Measurements from ENCODE around the gene DNAH2.

Gene DNAH2

GRCh38 chr17:7703584-7704479 is 13.7 kb upstream of the DNAH2 start (continued):
- no peak for TF ChIP-seq TRIM28 (IDR thresholded peaks at IDR 0.05; ENCODE audit: borderline replicate concordance, low read length)

GRCh38 chr17:7704601-7705268 is 12.8 kb upstream of the DNAH2 start, which contains the start of gene EFNB3:
TSS of gene EFNB3 (plus strand) at chr17:7705202. CDS start at chr17:7705599, 397 bp downstream.
- no peaks in the 10 kb centered on the region for H3K9me3 ChIP-seq (ENCODE audit: control insufficient read depth, insufficient read depth, low read depth, low read length)
- peak within 1 kb of the TSS; percentile 41; the same call in 1 of the 2 replicates for H3K27ac ChIP-seq (ENCODE audit: extremely low read depth, low read depth, low read length)
- H3K4me1 ChIP-seq (ENCODE audit: control insufficient read depth, insufficient read depth, low read length): peaks cover 14% of the 10 kb centered on the region; the same call in 1 of the 2 replicates
- ChIA-PET CTCF (interaction anchor here (1.4 to 7.3 kb wide), 3 partner anchors 13 to 39 kb away, joined by 4 to 49 read pairs (median 45); partner anchors contain the start of genes DNAH2, TP53 and WRAP53), POLR2A (interaction anchor here (0.6 to 7.9 kb wide), 11 partner anchors 9 to 375 kb away, joined by 3 to 111 read pairs (median 4); partner anchors contain the start of genes ATP1B2, DNAH2, FXR2 and NEURL4)
- H3K36me3 ChIP-seq (ENCODE audit: control insufficient read depth in 2 of 2, insufficient read depth in 1 of 2, low read length in 2 of 2): peaks cover 3 to 29% of the 10 kb centered on the region in 2 experiments; a peak in 2 of 3 replicates
- H3K4me3 ChIP-seq (ENCODE audit: low read depth, low read length): peak within 1 kb of the TSS; percentile 52
- TF ChIP-seq ZNF146 (tag by site-specific recombination; IDR thresholded peaks at IDR 0.05) (no peak), ZNF2 (tag by site-specific recombination; IDR thresholded peaks at IDR 0.05) (no peak), OVOL3 (tag by site-specific recombination; IDR thresholded peaks at IDR 0.05) (no peak), TSHZ1 (tag by site-specific recombination; IDR thresholded peaks at IDR 0.05; ENCODE audit: borderline replicate concordance) (peak; percentile 72; the same call in 1 of the 2 replicates), HOXA7 (CRISPR knock-in tag; IDR thresholded peaks at IDR 0.05; ENCODE audit: borderline replicate concordance) (no peak), ZNF76 (tag by site-specific recombination; IDR thresholded peaks at IDR 0.05; ENCODE audit: borderline replicate concordance, low read depth) (0 out of 2 replicates have a peak, but pooled peaks have one; percentile 67), ZBTB7A (tag by site-specific recombination; IDR thresholded peaks at IDR 0.05; ENCODE audit: low read depth) (peak; percentile 26; the same call in 1 of the 2 replicates), ZNF518A (tag by site-specific recombination; conservative IDR thresholded peaks at IDR 0.05; ENCODE audit: low read depth) (peak; percentile 26; the same call in 1 of the 2 replicates), SP3 (tag by site-specific recombination; IDR thresholded peaks at IDR 0.05) (peak; percentile 97), ZNF521 (tag by site-specific recombination; IDR thresholded peaks at IDR 0.05) (no peak), ZNF416 (tag by site-specific recombination; IDR thresholded peaks at IDR 0.05) (no peak), ZNF561 (tag by site-specific recombination; IDR thresholded peaks at IDR 0.05; ENCODE audit: borderline replicate concordance) (peak; percentile 88; the same call in 1 of the 2 replicates), ZNF549 (tag by site-specific recombination; IDR thresholded peaks at IDR 0.05) (no peak), SETDB1 (IDR thresholded peaks at IDR 0.05; ENCODE audit: insufficient read length, low read length) (no peak), KLF17 (tag by site-specific recombination; IDR thresholded peaks at IDR 0.05) (peak; percentile 97), ZNF660 (tag by site-specific recombination; IDR thresholded peaks at IDR 0.05) (peak; percentile 51; the same call in 1 of the 2 replicates), ZNF292 (tag by site-specific recombination; IDR thresholded peaks at IDR 0.05; ENCODE audit: borderline replicate concordance, low read depth) (no peak), KLF1 (tag by site-specific recombination; IDR thresholded peaks at IDR 0.05) (peak; percentile 95), ZNF324 (tag by site-specific recombination; IDR thresholded peaks at IDR 0.05) (peak; percentile 81), SCRT1 (tag by site-specific recombination; IDR thresholded peaks at IDR 0.05; ENCODE audit: borderline replicate concordance) (no peak; the same call in 1 of the 2 replicates), ZNF394 (tag by site-specific recombination; IDR thresholded peaks at IDR 0.05; ENCODE audit: borderline replicate concordance) (no peak), ZNF10 (tag by site-specific recombination; IDR thresholded peaks at IDR 0.05) (peak; percentile 61; the same call in 1 of the 2 replicates), ZNF19 (tag by site-specific recombination; IDR thresholded peaks at IDR 0.05; ENCODE audit: low read depth) (no peak), ZNF157 (tag by site-specific recombination; IDR thresholded peaks at IDR 0.05) (no peak)

Data from HEK293 (cell line).